Measurements from ENCODE around the gene ANTXR1. TPM values are rescaled to one million over a fixed set of nuclear protein-coding genes. Genes with fewer than 3 reads are reported as not detected.
"Not testable (repeated sequence)": the region's sequence is repeated elsewhere in the genome, so short reads cannot be mapped to it uniquely, and the experiment has no call there.

The ANTXR1 gene
- total RNA-seq, 1 experiment from 2014 or later, result 34.5 TPM

DNA sequence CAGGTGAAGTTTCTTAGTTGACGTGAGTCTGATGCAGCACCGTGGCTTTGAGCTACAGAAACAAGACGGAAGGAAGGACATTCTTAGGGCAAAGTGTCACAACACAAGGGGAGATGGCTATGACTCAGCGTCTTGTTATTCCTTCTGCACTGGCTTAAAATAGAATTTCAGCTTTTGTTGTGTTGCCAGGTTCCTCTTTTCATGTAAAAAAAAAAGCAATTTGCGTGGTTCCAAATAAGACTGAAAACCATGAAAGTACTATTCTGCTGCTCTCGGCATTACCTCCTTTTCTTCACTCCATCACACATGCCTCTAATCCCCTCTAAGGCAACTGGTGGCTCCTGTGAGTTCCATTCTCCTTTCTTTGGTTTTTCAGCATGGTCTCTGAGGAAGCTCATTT, 150.1 kb downstream of the ANTXR1 start:
- DNase-seq (ENCODE audit: low spot score), result peak; percentile 83

DNA sequence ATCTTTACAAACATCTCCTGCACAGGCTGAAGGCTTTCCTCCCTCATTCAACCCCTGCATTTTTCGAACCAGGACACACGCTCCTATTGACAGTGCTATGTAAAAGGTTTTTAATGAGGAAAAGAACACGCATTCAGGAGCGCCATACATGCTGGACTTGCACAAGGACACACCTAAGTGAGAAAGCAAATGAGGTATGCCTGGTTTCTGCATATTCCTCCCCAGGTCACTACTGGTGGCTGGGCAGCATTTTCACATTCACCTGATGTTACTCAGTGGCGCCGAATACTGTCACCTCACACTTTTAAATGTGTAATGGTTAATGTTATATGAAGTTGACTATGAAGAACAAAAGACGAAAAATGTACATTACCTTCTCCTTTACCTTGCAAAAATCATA, 150.6 kb downstream of the ANTXR1 start:
- no peak for DNase-seq (ENCODE audit: low spot score)

DNA sequence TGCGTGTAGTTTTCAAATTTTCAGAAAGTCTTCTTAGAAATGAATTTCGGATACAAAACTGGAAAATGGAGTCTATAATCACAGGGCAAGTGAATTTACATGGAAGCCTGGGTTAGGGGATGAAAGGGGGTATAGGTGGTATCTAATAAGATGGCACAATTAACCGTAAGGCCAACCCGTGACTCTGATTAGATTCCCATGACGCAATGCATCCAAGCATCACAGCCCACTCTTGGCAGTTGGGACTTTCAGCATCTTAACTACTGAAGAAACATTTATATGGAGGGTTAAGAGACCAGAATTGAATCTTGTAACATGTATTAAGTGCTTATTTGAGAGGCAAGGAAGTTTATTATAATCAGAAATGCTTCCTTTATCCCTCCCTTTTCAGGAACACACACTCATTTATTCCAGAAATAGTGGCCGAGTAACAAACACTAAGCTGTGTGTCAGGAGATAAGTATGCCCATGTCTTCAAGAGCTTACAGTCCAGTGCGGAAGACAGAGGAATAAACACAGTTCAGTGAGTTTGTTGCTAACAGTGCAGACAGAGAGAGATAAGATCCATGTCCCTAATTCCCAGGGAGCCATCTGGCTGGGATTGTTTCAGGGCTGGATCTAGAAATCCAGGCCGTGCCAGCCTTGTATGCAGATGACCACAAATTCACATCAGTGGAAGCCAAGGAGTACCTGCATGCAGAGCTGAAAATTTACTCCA, 151.2 kb downstream of the ANTXR1 start:
- peak; percentile 29 for DNase-seq (ENCODE audit: low spot score)

DNA sequence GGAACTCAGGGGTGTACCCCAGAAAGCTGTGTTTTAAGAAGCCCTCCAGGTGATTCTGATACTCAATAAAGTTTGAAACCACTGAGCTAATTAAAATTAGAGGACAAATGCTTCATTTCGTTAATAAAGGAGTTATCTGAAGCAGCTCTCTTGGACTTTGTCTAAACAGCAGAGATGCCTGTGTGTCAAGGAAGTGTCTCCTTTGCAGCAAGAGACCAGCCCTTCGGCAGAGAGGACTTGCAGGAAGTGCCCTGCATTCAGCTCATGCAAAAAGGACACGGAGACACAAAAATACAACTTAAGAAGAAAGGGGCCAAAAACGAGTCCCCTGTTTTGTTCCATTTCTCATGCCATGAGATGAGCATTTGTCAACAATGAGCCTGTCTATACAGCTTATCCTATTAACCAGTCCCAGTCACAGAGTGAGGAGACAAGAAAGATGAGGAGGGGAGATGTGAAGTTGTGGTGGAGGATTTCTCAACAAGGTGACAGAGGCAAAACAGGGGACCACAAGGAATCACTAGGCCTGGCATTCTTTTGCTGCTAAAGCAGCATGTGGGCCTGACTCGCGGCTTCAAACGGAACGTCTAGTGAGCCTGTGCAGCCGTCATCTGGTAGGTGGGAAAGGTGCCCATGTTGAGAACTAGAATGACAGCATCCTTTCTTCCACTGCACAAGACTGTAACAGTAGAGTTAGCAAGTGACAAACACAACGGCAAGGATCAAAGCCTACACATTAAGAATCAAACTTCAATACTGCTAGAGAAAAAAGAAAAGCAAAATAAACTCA, 152.3 kb downstream of the ANTXR1 start:
- DNase-seq (ENCODE audit: low spot score), result no peak

DNA sequence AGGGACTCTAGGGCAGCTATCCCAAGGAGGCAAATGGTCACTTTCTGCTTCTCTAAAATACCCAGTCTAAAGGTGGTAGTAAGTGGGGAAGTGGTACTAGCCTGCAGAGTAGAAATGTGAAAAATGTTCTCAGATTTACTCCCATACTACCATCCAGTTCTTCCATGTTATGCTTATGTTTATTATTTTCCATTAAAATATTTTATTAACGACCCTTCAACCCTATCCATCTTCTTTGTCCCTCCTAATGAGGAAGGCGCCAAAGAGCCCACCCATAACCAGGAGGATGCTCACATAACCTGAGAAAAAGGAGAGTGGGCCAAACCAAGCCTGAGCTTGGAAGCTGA, 153.5 kb downstream of the ANTXR1 start:
- DNase-seq (ENCODE audit: low spot score), result no peak

DNA sequence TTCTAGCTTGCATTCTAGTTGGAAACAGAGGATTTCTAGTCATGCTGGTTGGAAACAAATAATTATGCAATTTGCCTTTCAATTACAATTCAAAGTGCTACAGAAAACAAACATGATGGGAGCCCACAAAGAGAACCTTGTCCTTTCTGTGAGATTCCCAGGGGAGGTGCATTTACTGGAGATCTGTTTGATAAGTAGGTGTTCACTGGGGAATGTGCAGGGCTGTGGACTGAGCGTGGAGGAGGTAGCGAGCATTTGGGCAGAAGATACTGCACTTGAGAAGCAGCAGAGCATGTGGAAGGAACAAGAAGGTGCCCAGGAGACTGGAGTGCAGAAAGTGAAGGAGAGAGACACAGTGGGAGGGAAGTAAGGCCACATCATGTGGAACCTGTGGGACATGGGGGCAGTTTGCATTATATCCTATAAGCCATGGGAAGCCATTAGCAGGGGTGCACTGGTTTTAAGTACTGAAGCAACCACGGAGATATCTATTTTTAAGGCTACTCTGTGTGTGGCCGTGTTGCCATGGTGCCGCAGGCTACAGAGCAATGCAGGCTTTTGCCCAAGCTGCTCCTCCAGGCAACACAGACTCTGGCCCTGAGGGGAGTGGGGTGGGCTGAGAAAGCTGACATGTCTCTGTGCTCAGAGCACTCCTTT, 154.0 kb downstream of the ANTXR1 start:
- DNase-seq (ENCODE audit: low spot score), result no peak

DNA sequence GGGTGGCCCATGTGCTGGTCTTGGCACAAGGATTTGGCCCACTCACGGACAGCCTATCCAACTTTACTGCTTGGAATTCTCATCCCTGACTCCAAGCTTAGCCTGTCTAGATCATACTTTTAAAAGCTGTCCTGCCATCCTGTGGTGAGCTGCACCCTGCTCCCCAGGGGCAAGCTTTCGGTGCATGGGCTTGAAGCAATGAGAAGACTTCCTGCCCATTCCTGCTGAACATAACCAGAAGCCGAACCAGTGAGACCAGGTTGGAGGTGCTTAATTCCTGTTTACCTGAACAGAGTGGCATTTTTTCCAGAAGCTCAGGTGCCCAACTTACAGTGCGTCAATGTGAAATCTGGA, 154.5 kb downstream of the ANTXR1 start:
- no peak for DNase-seq (ENCODE audit: low spot score)

DNA sequence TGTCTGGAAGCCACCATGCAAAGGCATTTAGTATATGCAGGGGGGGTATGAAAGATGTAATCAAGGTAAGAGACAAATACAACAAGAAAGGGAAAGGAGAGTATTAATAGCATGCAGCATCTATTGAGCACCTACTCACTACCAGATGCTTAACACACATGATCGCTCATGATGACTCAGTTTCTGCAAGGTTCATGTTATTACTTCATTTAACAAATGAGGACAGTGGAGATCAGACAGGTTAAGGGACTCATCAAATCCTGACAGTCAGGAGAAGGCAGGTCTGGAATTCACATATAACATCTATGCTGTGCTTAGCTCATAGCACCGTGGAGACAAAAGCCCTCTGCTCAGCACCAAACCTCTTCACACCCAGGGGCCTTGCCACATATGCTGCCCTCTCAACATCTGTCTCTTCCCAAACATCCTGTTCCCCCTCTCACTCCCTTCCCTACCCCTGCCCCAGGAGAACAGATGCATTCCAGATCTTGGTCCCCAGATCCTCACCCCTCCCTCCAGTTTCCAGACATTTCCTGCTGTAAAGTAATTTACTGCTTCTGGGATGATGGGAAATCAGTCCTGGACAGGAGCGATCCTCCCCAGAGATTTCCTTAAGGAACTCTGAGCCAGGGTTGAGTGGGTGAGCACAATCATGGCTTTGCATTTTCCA, 155.3 kb downstream of the ANTXR1 start:
- no peak for DNase-seq (ENCODE audit: low spot score)

DNA sequence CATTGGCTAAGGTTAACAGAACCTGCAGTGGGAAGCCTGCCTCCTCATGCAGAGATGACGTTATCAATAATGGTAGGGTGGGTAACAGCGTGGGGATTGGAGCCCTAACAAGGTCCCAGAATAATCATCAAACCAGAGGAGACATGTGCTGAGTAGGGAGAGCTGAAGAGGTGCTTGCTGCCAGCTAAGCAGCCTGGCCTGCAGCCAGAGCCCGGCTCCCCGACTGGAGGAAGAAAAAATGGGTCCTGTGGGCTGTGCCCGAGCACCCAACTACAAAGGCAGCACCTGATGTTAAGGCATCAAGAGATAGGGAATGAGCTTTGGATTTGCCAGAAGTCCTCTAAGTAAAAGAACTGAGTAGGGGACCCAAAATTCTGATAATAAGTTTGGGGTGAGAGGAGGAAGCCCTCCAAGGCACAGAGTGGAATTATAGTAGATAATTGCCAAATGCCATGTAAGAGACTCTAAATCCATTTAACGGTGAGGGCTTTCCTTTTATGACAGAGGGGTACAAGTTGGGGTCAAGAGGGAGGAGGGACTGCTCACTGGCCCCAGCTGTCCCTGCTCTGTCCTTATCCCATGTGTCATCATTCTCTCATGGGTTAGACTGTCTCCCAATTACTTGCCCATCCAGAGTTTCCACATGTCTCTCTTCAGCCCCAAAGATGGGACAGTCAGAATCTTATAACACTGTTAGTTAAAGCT, 156.1 kb downstream of the ANTXR1 start:
- DNase-seq (ENCODE audit: low spot score), result no peak

DNA sequence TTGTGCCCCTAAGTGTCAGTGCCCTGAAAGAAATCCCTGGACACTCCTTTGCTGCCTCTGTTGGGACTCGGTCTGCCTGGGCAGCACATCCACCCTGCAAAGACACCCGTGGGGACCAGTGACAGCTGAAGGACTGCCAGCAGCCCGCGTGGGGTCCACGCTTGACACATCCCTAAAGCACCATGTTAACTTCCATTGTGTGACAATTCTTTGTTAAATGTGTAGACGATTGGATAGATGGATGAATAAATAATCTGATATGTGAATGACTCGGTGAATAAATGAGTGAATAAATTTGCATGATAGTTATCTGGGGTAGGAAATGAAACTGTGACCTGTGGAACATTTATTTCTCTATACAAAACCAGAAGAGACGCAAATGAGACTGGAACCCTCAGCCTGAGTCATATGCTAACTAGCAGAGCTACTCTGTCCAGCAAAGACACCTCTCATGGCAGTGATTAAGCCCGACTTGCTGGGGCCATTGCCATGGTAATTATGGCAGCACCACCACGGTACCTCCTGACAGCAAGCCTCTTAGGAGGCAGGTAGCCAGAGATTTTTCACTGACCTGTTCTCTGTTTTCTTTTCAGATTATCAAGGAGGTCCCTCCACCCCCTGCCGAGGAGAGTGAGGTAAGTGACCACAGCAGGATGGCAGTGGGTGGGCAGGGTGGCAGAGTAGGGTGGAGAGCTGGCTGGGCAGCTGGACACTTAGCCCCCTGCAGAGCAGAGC, 156.8 kb downstream of the ANTXR1 start:
- peak; percentile 27 for DNase-seq (ENCODE audit: low spot score)

DNA sequence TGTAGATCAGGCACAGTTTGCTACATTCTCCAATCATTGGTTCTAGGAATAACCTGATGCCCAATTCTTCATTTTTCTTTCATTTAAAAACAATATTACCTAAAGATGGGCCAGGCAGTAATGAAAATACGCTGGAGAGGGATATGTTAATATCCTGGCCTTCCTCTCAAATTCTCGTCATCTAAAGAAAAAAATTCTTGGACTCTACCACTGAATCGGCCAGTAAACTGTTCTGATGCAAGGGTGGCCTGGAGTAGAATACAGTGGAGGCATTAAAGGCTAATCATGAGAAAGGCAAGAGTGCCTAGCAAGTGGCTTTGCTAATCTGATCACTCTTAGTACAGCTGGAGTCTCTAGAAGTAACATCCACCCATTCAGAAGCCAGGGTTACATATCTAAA, 157.7 kb downstream of the ANTXR1 start:
- no peak for DNase-seq (ENCODE audit: low spot score)

DNA sequence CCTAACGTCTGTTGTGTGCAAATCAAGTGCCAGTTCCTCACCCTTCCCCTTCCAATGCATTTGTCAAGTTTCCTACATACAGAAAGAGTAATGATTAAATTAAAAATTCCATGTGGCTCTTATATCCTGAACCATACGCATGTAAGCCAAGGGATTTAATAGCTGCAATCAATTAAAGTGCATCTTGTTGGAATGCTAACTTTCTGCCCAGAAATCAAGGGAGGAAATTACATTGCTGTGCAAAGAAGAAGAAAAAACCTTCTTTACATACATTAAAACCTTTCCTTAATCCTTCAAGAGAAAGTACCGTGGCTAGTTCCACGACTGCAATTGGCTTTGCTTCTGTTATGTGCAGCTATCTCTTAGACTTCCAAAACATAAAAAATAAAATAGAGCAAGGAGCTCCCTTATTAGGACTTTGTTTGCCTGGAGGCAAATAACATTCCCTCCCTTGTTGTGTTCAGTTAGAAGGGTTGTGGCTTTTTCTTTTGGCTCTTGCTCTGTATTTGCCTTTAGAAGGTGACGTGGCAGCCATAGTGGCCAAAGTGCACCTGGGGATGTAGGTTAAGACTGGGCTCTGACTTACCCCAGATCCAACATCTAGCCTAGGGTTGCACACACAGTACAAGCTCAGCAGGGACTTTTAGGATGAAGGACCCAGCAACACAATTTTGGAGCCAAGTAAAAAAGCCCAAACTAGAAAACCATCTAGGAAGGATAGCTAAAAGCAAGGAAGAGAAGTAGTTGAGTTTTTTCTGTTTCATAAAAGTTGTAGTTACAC, 158.3 kb downstream of the ANTXR1 start:
- DNase-seq (ENCODE audit: low spot score), result peak; percentile 44

DNA sequence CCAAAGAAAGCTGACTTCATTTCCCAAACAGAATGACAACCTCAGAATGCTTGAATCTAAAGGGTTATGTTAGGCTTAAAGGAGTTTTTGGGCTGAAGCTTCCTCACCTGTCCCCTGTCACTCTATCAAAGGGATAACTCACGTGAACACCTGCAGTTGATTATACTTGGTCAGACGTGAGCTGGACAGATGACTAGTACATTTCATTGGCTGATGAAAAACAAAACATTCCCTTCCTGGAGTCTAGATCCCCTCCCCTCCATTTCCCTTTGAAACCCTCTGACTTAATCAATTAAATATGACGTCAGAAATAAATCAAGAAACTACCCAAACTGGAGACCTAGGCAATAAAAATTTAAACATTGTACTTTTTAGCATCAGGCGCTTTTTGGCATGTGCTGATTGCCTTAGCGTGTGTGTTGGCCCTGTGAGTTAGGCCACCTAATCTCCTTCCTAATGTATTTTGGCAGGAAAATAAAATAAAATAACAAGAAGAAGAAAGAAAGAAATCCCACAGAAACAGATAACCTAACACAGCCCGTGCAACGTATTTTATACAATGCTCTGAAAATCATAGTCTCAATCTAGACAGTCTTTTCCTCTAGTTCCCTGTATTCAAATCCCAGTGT, 159.0 kb downstream of the ANTXR1 start:
- no peak for DNase-seq (ENCODE audit: low spot score)

DNA sequence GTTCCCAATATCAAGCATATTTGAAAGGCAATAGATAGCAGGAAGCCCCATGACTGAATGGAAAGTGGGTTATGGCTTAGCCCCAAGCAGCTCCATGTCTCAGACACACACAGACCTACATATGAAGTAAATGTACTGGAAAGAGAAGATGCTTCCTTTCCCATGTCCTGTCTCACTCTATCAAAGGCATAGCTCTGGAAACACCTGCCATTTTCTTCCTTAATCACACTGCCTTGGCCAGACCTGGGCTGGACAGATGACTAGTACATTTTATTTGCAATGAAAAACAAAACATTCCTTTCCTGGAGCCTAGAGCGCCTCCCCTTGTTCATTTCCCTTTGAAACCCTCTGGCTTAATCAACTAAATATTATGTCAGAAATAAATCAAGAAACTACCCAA, 160.7 kb downstream of the ANTXR1 start:
- DNase-seq (ENCODE audit: low spot score), result no peak

DNA sequence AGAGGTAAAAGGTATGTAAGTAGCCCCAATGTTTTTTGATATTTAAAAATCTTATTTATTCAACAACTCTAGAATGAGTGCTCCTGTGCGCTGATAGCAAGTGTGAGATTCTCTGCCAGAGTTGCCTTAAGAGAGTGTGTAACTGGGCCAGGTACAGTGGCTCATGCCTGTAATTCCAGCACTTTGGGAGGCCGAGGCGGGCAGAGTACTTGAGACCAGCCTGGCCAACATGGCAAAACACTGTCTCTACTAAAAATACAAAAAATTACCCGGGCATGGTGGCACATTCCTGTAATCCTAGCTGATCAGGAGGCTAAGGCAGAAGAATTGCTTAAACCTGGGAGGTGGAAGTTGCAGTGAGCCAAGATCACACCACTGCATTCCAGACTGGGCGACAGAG, 161.2 kb downstream of the ANTXR1 start:
- not testable (repeated sequence) for DNase-seq (ENCODE audit: low spot score)

DNA sequence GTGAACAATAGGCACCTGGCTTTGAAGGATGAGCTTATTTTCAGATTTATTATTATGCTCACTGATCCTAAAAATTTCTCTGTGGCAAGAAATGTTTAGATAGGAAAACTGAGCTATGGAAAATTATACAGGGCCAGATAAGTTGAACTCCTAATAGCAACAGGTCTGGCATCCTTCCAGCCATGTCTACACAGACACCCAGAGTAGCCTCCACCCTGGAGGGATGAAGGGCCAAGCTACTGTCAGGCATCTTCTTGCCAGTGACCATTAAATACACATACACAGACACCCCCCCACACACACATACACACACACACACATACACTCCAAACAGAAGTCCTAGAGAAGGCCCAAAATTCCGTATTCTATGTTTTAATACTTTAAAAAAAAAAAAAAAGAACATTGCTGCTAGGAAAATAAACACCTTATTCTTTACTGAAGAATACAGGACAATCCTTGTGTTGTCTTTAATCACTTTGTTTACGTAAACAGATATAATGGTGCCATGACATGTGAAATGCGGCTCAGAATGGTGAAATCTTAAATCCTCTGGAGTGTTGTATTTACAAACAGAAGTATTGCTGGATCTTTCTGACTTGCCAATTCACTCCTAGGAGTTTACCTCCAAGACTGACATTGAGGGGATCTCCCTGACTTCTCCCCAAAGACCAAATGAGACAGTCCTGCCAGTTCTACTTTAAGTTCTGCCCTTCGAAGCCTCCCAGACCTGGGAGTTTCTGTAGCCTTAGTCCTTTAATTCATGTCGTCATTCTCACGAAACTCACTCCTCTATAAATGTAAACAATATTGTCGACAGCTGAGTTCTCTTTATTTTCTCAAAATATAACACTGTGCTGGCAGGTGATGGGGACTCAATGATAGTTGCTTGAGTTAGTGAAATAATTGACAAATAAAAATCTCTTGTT, 163.1 kb downstream of the ANTXR1 start:
- DNase-seq (ENCODE audit: low spot score), result peak; percentile 31

DNA sequence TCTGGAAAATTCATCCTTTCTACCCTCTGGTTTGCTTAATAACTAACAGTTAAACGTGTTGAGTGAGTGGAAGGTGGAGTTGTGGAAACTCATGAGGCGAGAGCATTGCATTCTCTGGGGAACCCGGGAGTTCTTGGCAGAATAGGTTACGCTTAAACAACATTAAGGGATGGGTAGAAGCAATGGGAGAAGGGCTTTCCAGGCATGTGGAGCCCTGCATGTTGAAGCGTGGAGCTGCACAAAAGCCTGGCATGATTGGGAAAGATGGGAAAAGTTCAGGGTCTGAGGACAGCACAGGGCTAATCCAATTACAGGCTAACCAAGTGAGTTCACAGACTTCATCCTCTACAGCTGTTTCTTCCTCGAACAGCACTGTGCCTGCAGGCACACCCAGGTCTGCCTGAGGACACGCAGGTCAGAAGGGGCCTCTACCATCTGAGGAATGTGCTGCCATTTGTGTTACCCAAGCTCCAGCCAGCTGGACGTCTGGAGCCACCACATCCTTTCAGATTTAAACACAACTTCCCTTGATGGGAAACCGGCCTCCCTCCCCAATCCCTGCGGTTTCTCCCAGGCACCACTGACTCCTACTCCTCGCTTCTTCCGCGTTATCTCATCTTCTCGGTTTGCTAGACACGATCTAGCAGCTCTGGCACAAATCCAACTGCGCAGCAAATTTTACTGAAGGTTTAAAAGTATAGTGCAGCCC, 164.2 kb downstream of the ANTXR1 start:
- peak; percentile 99 for DNase-seq (ENCODE audit: low spot score)
